Esophagus squamous epithelium (tissue), 5 donors: ENCODE measurements around the gene UGP2. TPM values are rescaled to one million over a fixed set of nuclear protein-coding genes. Genes with fewer than 3 reads are reported as not detected.
"Not testable (repeated sequence)": the region's sequence is repeated elsewhere in the genome, so short reads cannot be mapped to it uniquely, and the experiment has no call there.

ENCODE experiments used
- DNase-seq: peaks from one replicate; lab custom pipeline; 2025; lab: John Stamatoyannopoulos, UW
- H3K27ac ChIP-seq, 4 donors: fragments of 200-600 bp; sonication (generic); one replicate each; pipeline ENCODE4 v1.5.1; 2016 to 2019; ENCODE audit warnings: mild to moderate bottlenecking in 1 of 4
- H3K27me3 ChIP-seq, 4 donors: fragments of 200-600 bp; sonication (generic); 1 replicate in 3 of 4; 2 replicates in 1 of 4; pipeline versions ENCODE4 v1.5.1 to v1.6.0; 2017 to 2021; ENCODE audit warnings: antibody characterized with exemption in 1 of 4
- H3K36me3 ChIP-seq, 3 donors: fragments of 200-600 bp; sonication (generic); one replicate each; pipeline ENCODE4 v1.5.1; 2016 to 2019
- H3K4me1 ChIP-seq, 3 donors: fragments of 200-600 bp; sonication (generic); one replicate each; pipeline ENCODE4 v1.5.1; 2017 to 2019
- H3K4me3 ChIP-seq, 4 donors: fragments of 200-600 bp; sonication (generic); 1 replicate in 3 of 4; 2 replicates in 1 of 4; pipeline ENCODE4 v1.5.1; 2016 to 2019; ENCODE audit warnings: mild to moderate bottlenecking in 2 of 4, moderate library complexity in 1 of 4
- H3K9me3 ChIP-seq, 3 donors: fragments of 200-600 bp; sonication (generic); one replicate each; pipeline ENCODE4 v1.5.1; 2016 to 2019
- CTCF ChIP-seq, 6 experiments: fragments of 450-650 bp in 4 of 6; fragments of 200-600 bp in 2 of 6; sonication (generic) in 2 of 6; IDR thresholded peaks; one replicate each; pipeline ENCODE4 v1.5.1; 2016 to 2019; ENCODE audit warnings: antibody characterized with exemption in 6 of 6, mild to moderate bottlenecking in 4 of 6, moderate library complexity in 4 of 6
- POLR2A ChIP-seq, 4 donors: fragments of 450-650 bp; IDR thresholded peaks; one replicate each; pipeline ENCODE4 v1.6.1; 2017; ENCODE audit warnings: antibody characterized with exemption in 4 of 4, mild to moderate bottlenecking in 4 of 4, moderate library complexity in 3 of 4
- WGBS, 2 donors: methylation state at CpG; one replicate each; pipeline ENCODE4 v1.1.5; 2018; 5-methylcytosine and 5-hydroxymethylcytosine counted together
- intact Hi-C: fragments of 100-400 bp; cut with DNase I; formaldehyde crosslinking; loops from one replicate; pipeline ENCODE4 v1.15.0; 2022
- small RNA-seq, 4 donors: library from RNA; depleted of rRNA; stranded (forward); fragments of <200 nt; gene quantifications; one replicate each; pipeline ENCODE3, GENCODE V24; 2016
- total RNA-seq, 4 donors: library from RNA; depleted of rRNA; stranded (reverse); fragments of >200 nt; gene quantifications; one replicate each; pipeline ENCODE4 v1.1.0, GENCODE V29; 2016
- donor health status: DM: yes; HTN: yes; CAD: no.

UGP2 gene
- total RNA-seq, 4 donors from 2014 or later: 70.1 to 110 (median 99.5) TPM

- H3K27ac ChIP-seq: no peak overlapping the region
- no peak for DNase-seq
- H3K4me3 ChIP-seq: no peak overlapping the region
- intact Hi-C loops: no loop called here
- H3K9me3 ChIP-seq: no peaks in the 10 kb centered on the region
- no peaks in the 10 kb centered on the region for H3K27me3 ChIP-seq
- H3K36me3 ChIP-seq: peaks cover 0 to 73% (median 0%) of the 10 kb centered on the region in 3 donors
- H3K4me1 ChIP-seq: no peaks in the 10 kb centered on the region
- WGBS, 2 donors: 90 to 100% methylated on average over 2 to 3 of the region's 7 CpGs
- TF ChIP-seq CTCF (IDR thresholded peaks at IDR 0.05) (no peak), POLR2A (IDR thresholded peaks at IDR 0.05) (no peak)
These were observed 85.1 kb downstream of the UGP2 start for GRCh38 chr2:63926815-63927214.

- 93 to 95% methylated on average over 4 of the region's 4 CpGs for WGBS, 2 donors
- H3K27ac ChIP-seq, H3K4me1 ChIP-seq, H3K4me3 ChIP-seq, H3K27me3 ChIP-seq, intact Hi-C loops, H3K9me3 ChIP-seq, DNase-seq: not testable (repeated sequence)
- peaks cover 0 to 80% (median 0%) of the 10 kb centered on the region in 3 donors for H3K36me3 ChIP-seq
These were observed 90.4 kb downstream of the UGP2 start for GRCh38 chr2:63932104-63932503.

Small RNA genes lying within 50 kb of the gene (small RNA-seq; reads per million reads assigned to genes)
- gene RF01293: 0 reads per million in 4 donors

Other genes starting within 250 kb of the UGP2 start
- gene VPS54, start 177.5 kb downstream of the UGP2 start, total RNA-seq: 10 to 100 TPM; 10.4 to 25.2 (median 19.0) TPM